ENCODE results near the gene N4BP3.
A peak's percentile ranks its signal among the peaks of the same experiment; 100 is the strongest.

The N4BP3 gene

GRCh38 chr5:178104492-178104891, 8.8 kb upstream of the N4BP3 start:
- DNase-seq (ENCODE audit: low read depth), result no peak

- no peak for DNase-seq (ENCODE audit: low read depth)
Observed at GRCh38 chr5:178106086-178106485, 7.2 kb upstream of the N4BP3 start.

GRCh38 chr5:178106556-178107239, 6.6 kb upstream of the N4BP3 start:
- no peak for DNase-seq (ENCODE audit: low read depth)

- DNase-seq (ENCODE audit: low read depth), result no peak
Observed at GRCh38 chr5:178107756-178108310, 5.5 kb upstream of the N4BP3 start.

- DNase-seq (ENCODE audit: low read depth), result no peak
Observed at GRCh38 chr5:178108446-178108845, 4.9 kb upstream of the N4BP3 start.

- DNase-seq (ENCODE audit: low read depth), result no peak
Observed at GRCh38 chr5:178108966-178109365, 4.4 kb upstream of the N4BP3 start.

- no peak for DNase-seq (ENCODE audit: low read depth)
Observed at GRCh38 chr5:178110511-178110910, 2.8 kb upstream of the N4BP3 start.

- peak; percentile 23 for DNase-seq (ENCODE audit: low read depth)
Observed at GRCh38 chr5:178111925-178112324, 1.4 kb upstream of the N4BP3 start.

- no peak for DNase-seq (ENCODE audit: low read depth)
Observed at GRCh38 chr5:178112545-178112944, 787 bp upstream of the N4BP3 start.

- no peak for DNase-seq (ENCODE audit: low read depth)
Observed at GRCh38 chr5:178113841-178114324, 551 bp downstream of the N4BP3 start.

GRCh38 chr5:178114325-178115135, 1.2 kb downstream of the N4BP3 start:
- DNase-seq (ENCODE audit: low read depth), result no peak

- no peak for DNase-seq (ENCODE audit: low read depth)
Observed at GRCh38 chr5:178115136-178115813, 1.9 kb downstream of the N4BP3 start.

GRCh38 chr5:178115814-178116142, 2.4 kb downstream of the N4BP3 start:
- no peak for DNase-seq (ENCODE audit: low read depth)

GRCh38 chr5:178116143-178116885, 3.0 kb downstream of the N4BP3 start:
- DNase-seq (ENCODE audit: low read depth), result no peak

GRCh38 chr5:178117923-178118701, 4.8 kb downstream of the N4BP3 start:
- no peak for DNase-seq (ENCODE audit: low read depth)

GRCh38 chr5:178119915-178120606, 6.7 kb downstream of the N4BP3 start:
- DNase-seq (ENCODE audit: low read depth), result no peak

- no peak for DNase-seq (ENCODE audit: low read depth)
Observed at GRCh38 chr5:178120607-178121357, 7.5 kb downstream of the N4BP3 start.

GRCh38 chr5:178121391-178122276, 8.3 kb downstream of the N4BP3 start:
- no peak for DNase-seq (ENCODE audit: low read depth)

- DNase-seq (ENCODE audit: low read depth), result no peak
Observed at GRCh38 chr5:178122346-178122745, 9.0 kb downstream of the N4BP3 start.
